CD4-positive, alpha-beta T cell treated with Interferon gamma for 1 hour (primary cell): ENCODE results near the gene SLC50A1.

ENCODE experiments used
- DNase-seq: peaks from one replicate; pipeline ENCODE4 v3.0.0-alpha.2; 2020

The SLC50A1 gene

DNA sequence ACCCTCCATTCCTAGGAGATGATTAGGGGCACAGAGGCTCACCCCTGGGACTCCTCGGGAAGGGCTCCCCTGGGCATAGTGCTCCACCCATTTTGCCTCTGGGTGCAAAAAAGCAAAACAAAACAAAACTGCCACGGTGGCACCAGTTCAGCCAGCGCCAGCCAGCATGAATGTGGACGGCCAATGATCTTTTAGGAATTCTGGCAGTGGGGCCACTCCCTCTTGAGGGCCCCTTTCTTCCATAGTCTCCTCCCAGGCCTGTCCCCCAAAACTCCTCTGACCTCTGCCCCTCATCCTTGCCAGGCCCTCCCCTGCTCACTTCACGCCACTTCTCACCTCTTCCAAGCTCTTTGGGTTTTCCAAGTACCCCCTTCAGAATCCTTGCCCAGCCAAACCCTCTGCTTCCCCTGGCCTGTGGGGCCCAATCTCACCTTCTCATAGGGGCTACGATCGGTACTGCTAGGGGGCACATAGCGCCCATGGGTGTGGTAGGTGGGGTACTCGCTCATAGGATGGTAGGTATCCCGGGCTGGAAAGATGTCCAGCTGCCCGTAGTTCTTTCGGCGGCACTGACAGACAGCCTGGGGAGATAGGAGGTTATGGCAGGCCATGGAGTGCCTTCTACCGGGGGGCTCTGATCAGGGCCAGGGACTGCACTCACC is 51.3 kb downstream of the SLC50A1 start:
- no peak for DNase-seq

DNA sequence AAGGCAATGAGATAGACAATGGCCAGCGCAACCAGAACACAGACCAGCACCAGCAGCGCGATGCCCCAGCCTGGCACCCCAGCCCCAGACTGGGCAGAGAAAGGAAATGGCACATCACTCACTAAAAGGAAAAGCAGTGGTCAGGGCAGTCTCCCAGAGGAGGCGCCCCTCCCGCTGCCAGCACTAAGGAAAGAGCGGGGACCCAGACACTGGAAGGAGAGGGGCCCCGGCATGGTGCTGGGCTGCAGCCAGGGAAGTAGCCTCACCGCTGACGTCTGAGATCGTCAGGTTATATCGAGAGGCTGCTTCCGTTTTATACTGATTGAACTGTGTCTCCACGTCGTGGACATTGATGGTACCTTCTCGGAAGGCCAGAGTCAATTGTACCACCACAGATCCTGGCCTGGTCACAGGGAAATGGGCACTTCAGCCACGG is 51.8 kb downstream of the SLC50A1 start:
- no peak for DNase-seq

DNA sequence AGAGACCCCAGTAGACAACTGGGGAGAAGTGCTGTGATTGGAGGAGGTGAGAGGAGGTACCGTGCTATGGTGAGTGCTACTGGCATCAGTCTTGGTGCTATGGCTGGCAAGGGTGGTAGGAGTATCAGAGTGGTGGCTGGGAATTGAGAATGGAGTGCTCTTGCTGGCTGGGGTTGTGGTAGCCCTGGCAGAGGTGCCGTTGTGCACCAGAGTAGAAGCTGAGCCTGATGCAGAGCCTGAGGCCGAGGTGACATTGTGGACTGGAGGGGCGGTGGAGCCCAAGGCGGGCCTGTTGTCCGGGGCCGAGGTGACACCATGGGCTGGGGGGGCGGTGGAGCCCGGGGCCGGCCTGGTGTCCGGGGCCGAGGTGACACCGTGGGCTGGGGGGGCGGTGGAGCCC is 52.6 kb downstream of the SLC50A1 start:
- no peak for DNase-seq
